Jurkat, Clone E6-1 (cell line): ENCODE results near the gene POLR3A.
"Not testable (repeated sequence)": the region's sequence is repeated elsewhere in the genome, so short reads cannot be mapped to it uniquely, and the experiment has no call there.

Source experiments
- DNase-seq: peaks from one replicate; pipeline ENCODE4 v3.0.0-alpha.2; 2011; ENCODE audit warnings: low read depth, low spot score
- H3K4me3 ChIP-seq: 2 replicates; pipeline ENCODE4 v1.5.1; 2011; ENCODE audit warnings: mild to moderate bottlenecking, low read length, control low read depth, moderate library complexity

Gene POLR3A

DNA sequence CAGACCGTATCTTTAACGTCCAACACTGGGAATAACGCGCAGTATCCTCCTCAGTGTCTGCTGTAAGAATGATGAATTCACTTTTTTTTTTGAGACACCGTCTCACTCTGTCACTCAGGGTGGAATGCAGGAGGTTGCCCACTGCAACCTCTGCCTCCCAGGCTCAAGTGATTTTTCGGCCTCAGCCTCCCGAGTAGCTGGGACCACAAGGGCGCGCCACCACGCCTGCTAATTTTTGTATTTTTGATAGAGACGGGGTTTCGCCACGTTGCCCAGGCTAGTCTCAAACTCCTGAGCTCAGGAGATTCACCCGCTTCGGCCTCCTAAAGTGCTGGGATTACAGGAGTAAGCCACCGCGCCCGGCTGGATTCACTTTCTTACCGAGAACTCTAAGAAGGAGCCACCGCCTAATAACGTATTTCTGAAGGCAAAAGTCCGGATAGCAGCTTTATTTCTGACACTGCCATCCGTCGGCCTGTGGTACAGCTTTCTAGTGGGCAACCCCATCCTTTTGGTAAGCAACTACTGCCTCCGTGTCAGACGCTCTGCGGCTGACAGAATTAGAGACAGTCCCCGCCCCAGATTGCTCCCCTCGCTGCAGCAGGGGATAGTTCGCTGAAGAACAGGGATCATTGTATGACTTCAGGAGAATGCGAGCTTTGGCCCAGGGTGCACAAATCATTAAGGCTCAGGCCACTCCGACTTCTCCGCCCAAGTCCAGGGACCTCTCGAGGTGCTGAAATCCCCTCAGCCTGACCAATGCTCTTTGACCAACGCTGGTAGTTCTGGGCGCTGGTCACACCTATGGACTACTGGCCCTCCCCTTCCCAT is 662 bp downstream of the POLR3A start:
- DNase-seq: no peak
- H3K4me3 ChIP-seq: peak overlapping the region; percentile 85

DNA sequence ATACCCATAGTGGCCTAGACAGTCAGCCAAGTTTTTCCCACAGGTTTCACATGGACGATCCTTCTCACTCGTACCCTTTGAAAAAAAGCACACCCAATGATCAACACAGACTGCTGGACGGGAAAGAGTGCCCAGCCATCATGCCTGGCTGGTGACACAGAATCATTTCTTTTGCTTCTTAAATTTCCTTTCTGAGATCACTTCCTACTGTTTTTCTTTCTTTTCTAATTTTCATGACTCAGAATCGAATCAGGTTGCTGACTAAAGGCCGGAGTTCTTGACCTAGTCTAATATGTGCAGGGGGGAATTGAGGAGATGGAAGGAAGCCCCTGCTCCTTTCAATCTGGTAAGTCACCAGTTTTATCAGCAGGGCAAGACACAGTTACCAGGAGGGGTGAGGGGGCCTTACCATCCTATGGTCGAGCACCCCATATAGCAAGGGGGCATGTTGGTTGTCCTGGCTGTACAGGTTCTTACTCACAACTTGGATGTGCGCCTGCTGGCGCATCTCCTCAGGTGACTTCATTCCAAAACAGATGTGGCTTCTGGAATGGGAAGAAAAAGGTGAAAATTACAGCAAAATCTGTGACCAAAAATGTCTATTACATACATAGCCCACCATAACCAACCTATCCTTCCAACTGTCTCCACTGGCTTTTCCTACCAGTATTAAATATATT is 3.5 kb downstream of the POLR3A start:
- no peak overlapping the region for H3K4me3 ChIP-seq
- no peak for DNase-seq

- no peak for DNase-seq
- H3K4me3 ChIP-seq: no peak overlapping the region
Observed at GRCh38 chr10:78023741-78024140, 5.6 kb downstream of the POLR3A start.

DNA sequence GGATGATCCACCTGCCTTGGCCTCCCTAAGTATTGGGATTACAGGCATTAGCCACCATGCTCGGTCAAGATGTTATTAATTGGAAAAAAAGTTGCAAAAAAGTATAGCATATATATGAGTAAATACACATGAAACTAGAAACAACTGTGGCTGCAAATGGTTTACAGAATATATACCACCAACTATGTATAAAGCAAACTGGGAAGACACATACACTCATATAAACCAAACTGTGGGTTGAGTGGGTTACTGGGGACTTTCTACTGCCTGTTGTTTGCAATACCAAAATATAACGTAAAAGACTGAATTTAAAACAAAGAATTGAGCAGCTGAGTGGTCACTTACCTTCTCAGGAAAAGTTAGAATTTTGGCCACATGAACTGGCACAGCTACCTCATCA is 8.1 kb downstream of the POLR3A start:
- H3K4me3 ChIP-seq: no peak overlapping the region
- no peak for DNase-seq

DNA sequence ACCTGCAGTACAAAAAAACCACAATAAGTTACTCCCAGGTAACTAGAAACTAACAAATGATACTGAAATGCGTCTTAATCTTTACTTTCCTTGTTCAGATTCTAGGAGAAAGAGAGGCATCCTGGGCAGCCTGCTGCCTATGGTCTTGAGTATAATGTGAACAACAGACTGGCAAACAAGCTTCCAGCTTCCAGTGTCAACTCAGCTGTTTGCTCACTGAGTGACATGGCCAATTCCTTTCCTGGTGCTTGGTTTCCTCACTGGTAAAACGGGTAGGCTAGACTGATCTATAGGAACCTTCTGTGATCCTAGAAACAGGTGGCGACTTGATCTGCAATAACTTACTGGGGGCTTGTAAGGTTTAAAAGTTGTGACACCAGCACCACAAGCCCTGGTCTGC is 10.1 kb downstream of the POLR3A start:
- H3K4me3 ChIP-seq: no peak overlapping the region
- DNase-seq: no peak

DNA sequence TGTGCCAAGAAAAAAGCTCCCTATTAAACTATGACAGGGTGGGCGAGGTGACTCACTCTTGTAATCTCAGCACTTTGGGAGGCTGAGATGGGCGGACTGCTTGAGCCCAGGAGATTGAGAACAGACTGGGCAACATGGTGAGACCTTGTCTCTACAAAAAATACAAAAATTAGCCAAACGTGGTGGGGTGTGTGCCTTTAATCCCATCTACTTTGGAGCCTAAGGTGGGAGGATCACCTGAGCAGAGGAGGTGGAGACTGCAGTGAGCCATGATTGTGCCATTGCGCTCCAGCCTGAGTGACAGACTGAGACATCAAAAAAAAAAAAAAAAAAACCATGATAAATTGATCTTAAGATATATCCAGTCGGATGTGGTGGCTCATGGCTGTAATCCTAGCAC is 11.5 kb downstream of the POLR3A start:
- no peak for DNase-seq
- H3K4me3 ChIP-seq: no peak overlapping the region

- H3K4me3 ChIP-seq: no peak overlapping the region
- DNase-seq: no peak
Observed at GRCh38 chr10:78015546-78015945, 13.8 kb downstream of the POLR3A start.

- no peak overlapping the region for H3K4me3 ChIP-seq
- DNase-seq: peak; percentile 51
Observed at GRCh38 chr10:78013564-78013963, 15.8 kb downstream of the POLR3A start.

DNA sequence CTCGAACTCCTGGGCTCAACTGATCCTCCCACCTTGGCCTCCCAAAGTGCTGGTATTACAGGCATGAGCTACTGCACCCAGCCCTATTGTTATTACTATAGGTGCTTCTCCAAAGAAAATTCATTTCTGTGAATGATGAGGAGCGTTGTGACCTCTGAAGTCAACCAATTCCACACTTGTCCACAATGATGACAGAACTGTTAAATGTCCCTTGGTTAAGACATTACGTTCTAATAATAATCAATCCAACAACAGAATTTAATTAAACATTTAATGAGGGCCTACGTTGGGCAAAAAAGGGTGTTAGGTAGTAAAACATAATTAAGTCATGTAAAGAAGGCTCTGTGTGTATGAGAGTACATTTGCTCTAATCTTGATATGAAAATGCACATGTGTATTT is 18.2 kb downstream of the POLR3A start:
- H3K4me3 ChIP-seq: no peak overlapping the region
- no peak for DNase-seq

DNA sequence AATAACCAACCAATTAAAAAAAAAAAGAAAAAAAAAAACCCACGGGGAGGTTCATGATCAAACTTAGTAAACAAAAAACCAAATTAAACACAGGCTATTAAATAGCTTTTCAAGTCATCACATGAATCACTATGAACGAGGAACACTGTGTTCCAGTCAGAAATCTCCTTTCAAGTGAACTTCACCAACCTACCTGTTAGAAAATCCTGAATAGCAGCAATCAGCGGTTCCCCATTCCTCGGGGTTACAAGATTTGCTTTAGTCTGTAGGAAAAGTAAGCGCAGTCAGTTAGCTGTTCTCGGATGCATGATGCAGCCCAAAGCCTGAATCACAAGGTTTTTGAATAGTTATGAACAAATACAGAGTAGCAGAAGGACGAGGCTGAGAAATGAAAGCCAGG is 19.0 kb downstream of the POLR3A start:
- DNase-seq: no peak
- H3K4me3 ChIP-seq: no peak overlapping the region

DNA sequence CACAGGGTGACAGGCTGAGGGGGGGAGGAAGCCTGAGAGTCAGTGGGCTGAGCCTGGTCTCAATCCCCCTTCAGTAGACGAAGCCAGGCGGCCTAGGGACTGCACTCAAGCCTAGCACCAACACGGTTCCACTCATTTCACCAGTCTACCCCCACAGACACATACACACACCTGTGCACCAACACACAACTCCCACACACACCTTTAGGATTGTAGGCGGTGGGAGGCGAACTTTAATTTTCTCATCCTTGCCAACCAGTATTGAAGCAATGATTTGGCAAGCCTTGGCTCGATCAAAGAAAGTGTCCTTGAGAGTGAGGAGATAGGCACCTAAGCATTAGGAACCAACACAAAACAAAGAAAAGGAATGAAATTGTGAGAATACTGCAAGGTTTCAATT is 19.7 kb downstream of the POLR3A start:
- no peak overlapping the region for H3K4me3 ChIP-seq
- DNase-seq: no peak

DNA sequence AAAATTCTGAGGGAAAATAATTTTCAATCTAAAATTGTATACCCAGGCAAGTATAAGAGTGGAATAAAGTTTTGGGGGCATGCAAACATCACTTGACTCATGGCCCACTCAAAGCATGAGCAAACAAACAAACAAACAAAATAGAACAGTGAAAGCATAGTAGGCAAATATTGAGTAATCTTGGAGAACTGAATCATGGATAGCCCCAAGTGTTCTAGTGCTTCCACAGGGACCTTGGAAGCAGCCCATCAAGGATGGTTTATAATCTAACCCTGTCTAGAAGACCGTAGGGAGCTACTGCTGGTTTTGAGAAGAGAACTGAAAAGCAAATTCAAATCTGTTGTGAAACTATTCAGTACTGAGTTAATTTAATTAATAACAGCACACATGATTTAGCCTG is 22.1 kb downstream of the POLR3A start:
- no peak overlapping the region for H3K4me3 ChIP-seq
- DNase-seq: no peak

DNA sequence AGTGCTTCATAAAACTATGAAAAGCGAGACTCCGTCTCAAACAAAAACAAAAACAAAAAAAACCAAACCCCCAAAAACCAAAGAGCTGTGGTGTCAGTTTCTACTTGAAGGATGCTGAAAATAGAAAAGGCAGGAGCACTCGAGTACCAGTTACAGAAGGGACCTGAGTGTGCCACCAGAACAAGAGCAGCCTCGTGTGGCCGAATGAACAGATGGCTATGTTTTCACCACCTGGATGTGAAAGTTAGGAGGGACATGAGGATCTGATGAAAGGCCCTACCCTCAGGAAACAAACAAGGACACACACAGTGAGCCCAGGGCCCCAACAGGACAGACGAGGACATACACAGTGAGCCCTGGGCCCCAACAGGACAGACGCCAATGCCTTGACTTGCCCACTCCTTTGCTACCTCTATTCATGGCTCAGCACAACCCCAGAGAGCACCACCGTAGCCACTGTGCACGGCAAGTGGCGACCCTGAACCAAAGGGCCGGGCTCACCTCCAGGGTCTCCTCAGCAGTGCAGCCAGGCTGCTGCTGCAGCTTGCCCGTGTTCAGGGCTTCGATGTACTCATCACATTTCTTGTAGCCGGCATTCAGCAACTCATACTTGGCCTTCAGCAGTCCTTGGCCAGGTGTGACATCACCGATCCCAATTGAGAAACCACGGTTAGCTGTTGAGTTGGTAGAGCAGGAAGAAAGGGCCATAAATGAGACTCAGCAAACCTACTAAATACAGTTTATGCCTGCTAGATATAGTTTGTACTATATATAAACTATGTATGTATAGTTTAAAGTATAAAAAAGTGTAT is 24.9 kb downstream of the POLR3A start:
- no peak for DNase-seq
- no peak overlapping the region for H3K4me3 ChIP-seq

DNA sequence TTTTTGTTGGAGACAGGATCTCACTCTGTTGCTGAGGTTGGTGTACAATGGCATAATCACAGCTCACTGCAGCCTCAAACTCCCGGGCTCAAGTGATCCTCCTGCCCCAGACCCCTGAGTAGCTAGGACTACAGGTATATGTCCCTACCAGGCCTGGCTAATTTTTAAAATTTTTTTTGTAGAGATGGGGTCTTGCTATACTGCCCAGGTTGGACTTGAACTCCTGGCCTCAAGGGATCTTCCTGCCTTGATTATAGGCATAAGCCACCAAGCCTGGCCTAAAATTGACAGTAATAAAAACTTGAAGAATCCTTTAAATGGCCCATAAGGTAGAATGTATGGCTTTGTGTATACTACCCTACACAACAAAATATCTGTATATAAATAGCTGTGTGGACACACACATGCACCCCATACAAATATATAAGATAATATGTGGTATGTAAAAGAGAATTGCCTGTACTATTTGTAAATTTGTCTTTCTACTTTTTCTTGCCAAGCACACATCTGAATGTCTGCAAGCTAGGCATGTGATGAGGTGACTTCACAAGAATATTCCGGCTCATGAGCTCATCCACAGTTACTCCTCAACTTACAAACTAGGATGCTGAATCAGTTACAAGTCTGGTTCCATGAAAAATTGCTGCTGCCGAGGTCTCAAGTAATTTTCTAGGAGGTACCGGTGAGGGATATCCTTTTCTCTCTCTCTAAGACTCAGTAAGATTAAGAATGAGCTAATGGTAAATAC is 26.6 kb downstream of the POLR3A start:
- no peak for DNase-seq
- no peak overlapping the region for H3K4me3 ChIP-seq

DNA sequence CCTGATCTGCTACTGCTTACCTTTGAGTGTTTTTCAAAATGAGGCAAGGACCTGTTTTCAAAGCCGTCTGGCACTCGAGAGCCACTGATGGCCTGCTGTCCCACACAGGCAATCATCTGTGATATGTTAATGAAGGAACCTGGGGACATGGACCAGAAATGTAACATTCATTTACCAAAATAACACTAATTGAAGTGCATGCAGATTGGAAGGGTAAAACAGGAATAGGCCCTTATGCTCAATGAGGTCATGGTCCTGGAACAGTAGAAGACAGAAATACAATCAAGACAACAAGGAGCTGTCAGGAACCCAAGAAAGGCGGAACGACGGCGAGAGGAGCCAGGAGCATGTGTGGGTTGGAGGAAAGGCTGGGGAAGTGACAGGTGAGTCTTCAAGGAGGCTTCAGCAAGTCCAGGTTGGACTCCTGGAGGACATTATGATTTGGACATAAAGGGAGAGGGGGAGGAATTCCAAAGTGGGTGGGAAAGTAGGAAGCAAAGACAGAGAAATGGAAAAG is 28.3 kb downstream of the POLR3A start:
- no peak for DNase-seq
- H3K4me3 ChIP-seq: no peak overlapping the region

GRCh38 chr10:78000206-78000605 is 29.1 kb downstream of the POLR3A start:
- H3K4me3 ChIP-seq: no peak overlapping the region
- DNase-seq: no peak

- not testable (repeated sequence) for H3K4me3 ChIP-seq, DNase-seq
Observed at GRCh38 chr10:77998780-77999179, 30.5 kb downstream of the POLR3A start.

DNA sequence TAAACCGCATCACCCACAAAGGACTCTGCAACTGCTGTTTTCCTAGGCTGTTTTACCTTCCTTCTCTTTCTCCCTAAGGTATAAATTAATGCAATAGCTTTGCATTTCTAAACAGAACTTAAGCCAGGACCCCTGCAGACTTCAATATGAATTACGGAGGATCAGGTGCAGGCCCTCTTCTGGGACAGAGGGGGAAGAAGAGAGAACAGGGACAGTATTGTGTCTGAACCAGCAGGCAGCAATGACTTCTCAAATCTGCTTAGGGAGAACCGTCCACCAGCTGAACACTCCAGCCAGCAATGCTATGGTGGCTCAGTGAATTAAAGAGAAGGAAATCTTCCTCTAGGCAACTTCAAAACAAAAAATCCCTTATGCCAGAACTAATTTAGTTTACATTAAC is 35.7 kb downstream of the POLR3A start:
- DNase-seq: no peak

DNA sequence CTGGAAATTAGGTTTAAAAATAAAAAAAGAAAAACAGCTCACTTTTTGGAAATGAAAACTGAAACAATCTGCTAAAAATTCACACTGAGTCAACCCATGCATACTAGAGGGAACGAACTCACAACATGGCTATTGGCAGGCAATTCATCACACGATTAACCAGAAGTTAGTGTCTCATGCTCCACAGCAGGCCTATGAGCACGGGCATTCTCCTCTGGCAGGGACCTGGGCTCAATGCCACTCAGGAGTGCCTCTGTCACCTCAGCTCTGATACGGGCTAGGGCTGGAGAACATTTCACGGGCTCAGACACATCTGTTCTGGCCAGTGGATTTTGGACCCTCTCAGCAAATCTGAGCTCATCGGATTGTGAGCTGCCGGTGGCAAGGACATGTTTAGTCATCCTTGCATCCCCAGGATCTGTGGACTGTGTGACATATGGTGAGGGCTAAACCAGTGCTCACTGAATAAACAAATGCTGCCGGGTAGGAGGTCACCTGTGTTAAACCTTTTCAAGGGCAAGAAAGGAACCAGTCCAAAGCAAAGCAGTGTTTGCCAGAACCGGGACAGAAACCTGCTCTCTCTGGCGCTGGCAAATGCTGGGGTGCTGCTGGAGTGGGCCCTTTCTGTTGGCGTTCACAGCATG is 40.1 kb downstream of the POLR3A start:
- no peak for DNase-seq
- no peak overlapping the region for H3K4me3 ChIP-seq

More for the DNA sequence above, 35.7 kb downstream of the POLR3A start:
- H3K4me3 ChIP-seq: no peak overlapping the region
